Chondrocyte (in vitro differentiated cells): ENCODE results near the gene THADA. TPM values are rescaled to one million over a fixed set of nuclear protein-coding genes. Genes with fewer than 3 reads are reported as not detected.

Experiments
- DNase-seq: peaks from one replicate; pipeline ENCODE4 v3.0.0; 2021; ENCODE audit warnings: mixed read lengths, low spot score
- H3K27ac Mint-ChIP-seq: one replicate; pipeline ENCODE4 v1.8.0; 2021; ENCODE audit warnings: mild to moderate bottlenecking, moderate library complexity, mixed read lengths; ENCODE audit not compliant: unreplicated experiment
- H3K27me3 Mint-ChIP-seq: 2 replicates; pipeline ENCODE4 v1.8.0; 2021; ENCODE audit warnings: low read depth, mixed read lengths
- H3K36me3 Mint-ChIP-seq: 2 replicates; pipeline ENCODE4 v1.8.0; 2021; ENCODE audit warnings: low read depth, mixed read lengths
- H3K4me1 Mint-ChIP-seq: 2 replicates; pipeline ENCODE4 v1.8.0; 2021; ENCODE audit warnings: low read depth, mild to moderate bottlenecking, mixed read lengths
- H3K4me3 Mint-ChIP-seq: one replicate; pipeline ENCODE4 v1.8.0; 2021; ENCODE audit warnings: mild to moderate bottlenecking, moderate library complexity, mixed read lengths; ENCODE audit not compliant: unreplicated experiment
- H3K9me3 Mint-ChIP-seq: 2 replicates; pipeline ENCODE4 v1.8.0; 2021; ENCODE audit warnings: low read depth, mixed read lengths
- total RNA-seq: library from RNA; stranded (reverse); gene quantifications from 3 replicates; pipeline ENCODE4 v1.2.1, GENCODE V29; 2021
- TF ChIP-seq, protein P1 (sequence below): fragments of 200-600 bp; sonication (generic); IDR thresholded peaks from 2 replicates; pipeline ENCODE4 v1.5.0; 2021; ENCODE audit warnings: antibody characterized with exemption, mild to moderate bottlenecking, moderate library complexity

The THADA gene
- total RNA-seq, 1 donor from 2014 or later, result 28.4 TPM

GRCh38 chr2:43417300-43417699 is 178.5 kb downstream of the THADA start:
- TF ChIP-seq, protein P1, sequence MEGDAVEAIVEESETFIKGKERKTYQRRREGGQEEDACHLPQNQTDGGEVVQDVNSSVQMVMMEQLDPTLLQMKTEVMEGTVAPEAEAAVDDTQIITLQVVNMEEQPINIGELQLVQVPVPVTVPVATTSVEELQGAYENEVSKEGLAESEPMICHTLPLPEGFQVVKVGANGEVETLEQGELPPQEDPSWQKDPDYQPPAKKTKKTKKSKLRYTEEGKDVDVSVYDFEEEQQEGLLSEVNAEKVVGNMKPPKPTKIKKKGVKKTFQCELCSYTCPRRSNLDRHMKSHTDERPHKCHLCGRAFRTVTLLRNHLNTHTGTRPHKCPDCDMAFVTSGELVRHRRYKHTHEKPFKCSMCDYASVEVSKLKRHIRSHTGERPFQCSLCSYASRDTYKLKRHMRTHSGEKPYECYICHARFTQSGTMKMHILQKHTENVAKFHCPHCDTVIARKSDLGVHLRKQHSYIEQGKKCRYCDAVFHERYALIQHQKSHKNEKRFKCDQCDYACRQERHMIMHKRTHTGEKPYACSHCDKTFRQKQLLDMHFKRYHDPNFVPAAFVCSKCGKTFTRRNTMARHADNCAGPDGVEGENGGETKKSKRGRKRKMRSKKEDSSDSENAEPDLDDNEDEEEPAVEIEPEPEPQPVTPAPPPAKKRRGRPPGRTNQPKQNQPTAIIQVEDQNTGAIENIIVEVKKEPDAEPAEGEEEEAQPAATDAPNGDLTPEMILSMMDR, result no peak
- H3K9me3 Mint-ChIP-seq, result no peaks in the 10 kb centered on the region
- no peaks in the 10 kb centered on the region for H3K27me3 Mint-ChIP-seq
- H3K36me3 Mint-ChIP-seq, result peaks cover 7% of the 10 kb centered on the region
- no peak for DNase-seq
- peaks cover 79% of the 10 kb centered on the region for H3K4me1 Mint-ChIP-seq
- peak overlapping the region; percentile 42 for H3K27ac Mint-ChIP-seq
- H3K4me3 Mint-ChIP-seq, result no peak overlapping the region

DNA sequence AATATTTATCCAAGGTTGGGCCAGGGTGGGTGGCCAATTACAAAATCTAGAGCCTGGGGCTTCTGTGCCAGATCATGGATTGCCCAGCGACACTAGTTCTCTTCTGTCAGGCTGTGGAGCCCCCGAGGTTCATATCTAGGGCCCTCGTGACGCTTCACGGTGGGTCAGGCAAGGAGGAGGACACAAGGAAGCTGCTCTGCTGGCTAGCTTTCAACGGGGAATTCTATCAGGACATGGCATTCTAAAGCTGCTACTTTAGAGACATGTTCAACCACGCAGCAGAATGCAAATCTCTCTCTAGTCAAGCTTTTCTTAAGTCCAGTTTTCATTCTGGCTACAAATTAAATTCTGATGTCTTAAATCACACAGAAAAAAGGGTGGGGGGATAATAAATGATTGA is 180.2 kb downstream of the THADA start:
- Mint-ChIP-seq H3K36me3 (peaks cover 8% of the 10 kb centered on the region), H3K27me3 (no peaks in the 10 kb centered on the region), H3K4me3 (no peak overlapping the region), H3K9me3 (no peaks in the 10 kb centered on the region), H3K4me1 (peaks cover 85% of the 10 kb centered on the region), H3K27ac (peak overlapping the region; percentile 63)
- no peak for DNase-seq
- TF ChIP-seq, protein P1, result no peak

DNA sequence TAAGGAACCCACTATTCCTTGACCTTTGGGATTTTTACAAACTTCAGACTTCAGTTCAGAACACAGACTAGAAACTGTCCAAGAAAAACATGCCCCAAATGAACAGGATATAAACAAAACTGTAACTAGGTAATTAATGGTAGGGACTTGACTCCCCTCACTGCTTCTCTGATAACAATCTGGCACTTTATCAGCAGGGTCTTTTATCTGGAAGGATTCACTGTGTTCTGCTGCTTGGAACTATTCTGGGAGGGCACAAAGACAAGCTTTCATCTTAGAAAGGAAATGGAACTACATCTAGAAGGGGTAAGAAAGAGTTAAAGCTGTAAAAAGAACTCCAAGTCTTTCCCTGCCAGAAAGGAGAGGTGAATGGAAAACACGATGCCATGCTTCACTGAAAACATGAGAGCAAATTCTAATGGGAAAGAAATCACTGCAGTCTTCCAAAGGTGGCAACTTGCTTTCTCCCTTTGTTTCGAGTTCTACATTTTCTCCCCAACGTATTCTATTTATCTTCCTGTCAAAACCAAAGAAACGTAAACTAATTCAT is 181.2 kb downstream of the THADA start:
- DNase-seq, result no peak
- Mint-ChIP-seq H3K4me1 (peaks cover 76% of the 10 kb centered on the region), H3K27me3 (no peaks in the 10 kb centered on the region), H3K36me3 (peaks cover 8% of the 10 kb centered on the region), H3K27ac (peak overlapping the region; percentile 47), H3K4me3 (no peak overlapping the region), H3K9me3 (no peaks in the 10 kb centered on the region)
- TF ChIP-seq, protein P1, result no peak

GRCh38 chr2:43414033-43414432 is 181.8 kb downstream of the THADA start:
- peaks cover 6% of the 10 kb centered on the region for H3K36me3 Mint-ChIP-seq
- TF ChIP-seq, protein P1, result no peak
- peak overlapping the region; percentile 47 for H3K27ac Mint-ChIP-seq
- H3K27me3 Mint-ChIP-seq, result no peaks in the 10 kb centered on the region
- no peak for DNase-seq
- H3K9me3 Mint-ChIP-seq, result no peaks in the 10 kb centered on the region
- H3K4me3 Mint-ChIP-seq, result no peak overlapping the region
- peaks cover 73% of the 10 kb centered on the region for H3K4me1 Mint-ChIP-seq

DNA sequence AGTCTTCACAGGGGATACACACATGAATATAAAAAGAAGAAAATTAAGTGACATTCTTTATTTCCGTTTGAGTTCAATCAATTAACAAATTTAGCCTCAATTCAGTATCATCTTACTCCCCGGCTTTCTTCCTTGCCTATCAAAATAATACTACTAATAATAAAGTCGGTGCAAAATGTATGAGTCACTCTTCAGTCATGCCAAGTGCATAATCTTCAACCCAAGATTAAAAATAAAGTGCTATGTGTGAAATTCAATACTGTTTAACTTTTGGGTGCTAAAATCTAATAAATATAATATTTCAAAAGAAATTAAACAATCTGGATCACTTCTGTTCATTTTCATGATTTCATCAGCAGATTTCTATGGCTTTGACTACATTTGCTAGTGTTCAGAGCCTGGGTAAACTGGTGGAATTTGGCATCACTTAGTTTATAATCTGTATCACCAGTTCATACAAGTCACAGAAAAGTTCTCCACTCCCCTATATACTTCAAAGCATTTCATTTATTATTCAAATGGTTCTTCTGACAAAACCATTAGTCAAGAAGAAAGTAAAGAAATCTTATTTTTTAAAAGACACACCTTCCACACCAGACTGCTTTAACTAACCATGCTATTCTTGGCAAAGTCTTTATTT is 183.6 kb downstream of the THADA start:
- Mint-ChIP-seq H3K27me3 (no peaks in the 10 kb centered on the region), H3K9me3 (no peaks in the 10 kb centered on the region), H3K27ac (peak overlapping the region; percentile 17), H3K4me3 (no peak overlapping the region), H3K36me3 (peaks cover 4% of the 10 kb centered on the region), H3K4me1 (peaks cover 72% of the 10 kb centered on the region)
- DNase-seq, result no peak
- TF ChIP-seq, protein P1, result no peak
